Measurements from ENCODE around the gene WDR45B. TPM values are rescaled to one million over a fixed set of nuclear protein-coding genes. Genes with fewer than 3 reads are reported as not detected.

WDR45B gene
- polyA plus RNA-seq, 1 of the 3 experiments (the other 2 are of a cell fraction), result 171 TPM

DNA sequence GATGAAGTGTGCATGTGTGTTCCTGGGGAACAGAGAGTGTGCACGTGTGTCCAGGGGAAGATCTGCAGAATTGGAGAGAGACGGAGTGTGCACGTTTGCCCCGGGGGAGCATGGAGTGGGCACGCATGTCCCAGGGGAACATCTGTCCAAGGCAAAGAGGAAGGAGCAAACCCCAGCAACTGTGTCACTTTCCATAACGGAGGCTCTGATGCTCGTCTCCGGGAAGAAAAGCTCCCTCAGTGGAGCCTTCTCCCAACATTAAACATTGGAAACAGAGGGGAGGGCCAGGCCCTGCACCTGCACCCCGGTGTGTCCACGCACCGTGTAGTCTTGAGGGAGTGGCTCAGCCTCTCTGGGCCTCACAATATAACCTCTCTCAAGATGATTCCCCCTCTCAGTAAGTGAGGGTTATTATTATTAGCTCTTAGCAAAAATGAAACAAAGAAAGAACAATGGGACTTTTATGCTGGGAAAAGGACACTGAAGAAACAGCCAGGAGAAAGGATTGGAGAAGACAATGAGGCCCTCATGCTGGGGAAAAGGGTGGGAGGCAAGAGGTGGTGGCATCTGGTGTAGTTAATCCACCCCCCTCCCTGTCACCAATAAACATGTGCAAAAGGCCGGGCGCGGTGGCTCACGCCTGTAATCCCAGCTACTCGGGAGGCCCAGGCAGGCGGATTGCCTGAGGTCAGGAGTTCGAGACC, 42.7 kb upstream of the WDR45B start (continued):
- TF ChIP-seq FOSL2 (IDR thresholded peaks at IDR 0.05; ENCODE audit: borderline replicate concordance, low read depth), result no peak
- no peak for TF ChIP-seq RAD21 (IDR thresholded peaks at IDR 0.05; ENCODE audit: low read length)
- no peak for TF ChIP-seq FOXM1 (IDR thresholded peaks at IDR 0.05; ENCODE audit: low read depth)

DNA sequence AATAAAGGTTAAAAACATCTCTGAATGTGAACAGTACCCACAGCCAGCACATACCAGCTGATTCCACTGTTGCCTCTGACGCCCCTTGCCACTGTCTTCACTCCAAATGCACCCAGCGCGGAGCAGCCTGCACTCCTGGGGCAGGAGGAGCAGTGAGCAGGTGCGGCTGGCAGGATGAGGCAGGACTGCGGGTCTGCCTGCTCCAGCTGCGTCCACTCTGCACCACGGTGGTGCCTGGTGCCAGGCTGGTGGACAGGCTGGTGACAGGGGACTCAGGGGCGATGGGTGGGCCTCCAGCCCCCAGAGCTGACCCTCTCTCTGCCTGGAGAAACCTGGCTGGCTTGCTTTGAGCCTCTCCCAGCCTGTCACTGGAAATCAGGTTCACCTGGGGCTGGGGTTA, 40.8 kb upstream of the WDR45B start:
- H3F3A ChIP-seq (replicated peaks; ENCODE audit: insufficient read depth), result no peaks in the 10 kb centered on the region
- no peak overlapping the region for H3K9ac ChIP-seq
- 0 out of 2 replicates have a peak, but pooled peaks cover 2% of the 10 kb centered on the region for H3K79me2 ChIP-seq (ENCODE audit: insufficient read depth)
- no peak overlapping the region for H3K4me2 ChIP-seq
- ChIA-PET CTCF (interaction anchor here (0.6 to 1.2 kb wide), 3 partner anchors 9 to 228 kb away, joined by 3 to 5 read pairs (median 4); no protein-coding TSS in a partner anchor), POLR2A (interaction anchor here (0.6 kb wide), 1 partner anchor 28 kb away, joined by 3 read pairs; no protein-coding TSS in a partner anchor)
- no peaks in the 10 kb centered on the region for H3K9me2 ChIP-seq
- H2AFZ ChIP-seq (ENCODE audit: low read depth), result no peak overlapping the region
- H3K9me3 ChIP-seq, result no peaks in the 10 kb centered on the region; the same call in 1 of the 2 replicates
- no peaks in the 10 kb centered on the region for H4K20me1 ChIP-seq (ENCODE audit: insufficient read depth)
- TF ChIP-seq CHD2 (IDR thresholded peaks at IDR 0.05; ENCODE audit: low read length, partially characterized antibody) (no peak), SMC3 (IDR thresholded peaks at IDR 0.05; ENCODE audit: low read depth, low read length) (no peak), MEF2A (IDR thresholded peaks at IDR 0.05; ENCODE audit: borderline replicate concordance, low read depth) (no peak), FOXM1 (IDR thresholded peaks at IDR 0.05; ENCODE audit: low read depth) (no peak), JUND (IDR thresholded peaks at IDR 0.05) (no peak), FOSL2 (IDR thresholded peaks at IDR 0.05; ENCODE audit: borderline replicate concordance, low read depth) (no peak), NFIC (IDR thresholded peaks at IDR 0.05; ENCODE audit: borderline replicate concordance) (no peak), YY1 (IDR thresholded peaks at IDR 0.05; ENCODE audit: low read depth) (no peak), EZH2phosphoT487 (IDR thresholded peaks at IDR 0.05; ENCODE audit: borderline replicate concordance, low read depth) (no peak), RXRA (IDR thresholded peaks at IDR 0.05; ENCODE audit: borderline replicate concordance, low read depth) (no peak), GATA2 (CRISPR knock-in tag; IDR thresholded peaks at IDR 0.05) (no peak), NRF1 (IDR thresholded peaks at IDR 0.05; ENCODE audit: low read depth, low read length) (no peak), MXI1 (IDR thresholded peaks at IDR 0.05; ENCODE audit: low read depth, low read length) (no peak), POLR2AphosphoS5 (IDR thresholded peaks at IDR 0.05; ENCODE audit: low read depth, low read length) (no peak)
- TF ChIP-seq, protein P1, sequence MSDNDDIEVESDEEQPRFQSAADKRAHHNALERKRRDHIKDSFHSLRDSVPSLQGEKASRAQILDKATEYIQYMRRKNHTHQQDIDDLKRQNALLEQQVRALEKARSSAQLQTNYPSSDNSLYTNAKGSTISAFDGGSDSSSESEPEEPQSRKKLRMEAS (IDR thresholded peaks at IDR 0.05; ENCODE audit: low read depth), result no peak
- TF ChIP-seq, protein P2, sequence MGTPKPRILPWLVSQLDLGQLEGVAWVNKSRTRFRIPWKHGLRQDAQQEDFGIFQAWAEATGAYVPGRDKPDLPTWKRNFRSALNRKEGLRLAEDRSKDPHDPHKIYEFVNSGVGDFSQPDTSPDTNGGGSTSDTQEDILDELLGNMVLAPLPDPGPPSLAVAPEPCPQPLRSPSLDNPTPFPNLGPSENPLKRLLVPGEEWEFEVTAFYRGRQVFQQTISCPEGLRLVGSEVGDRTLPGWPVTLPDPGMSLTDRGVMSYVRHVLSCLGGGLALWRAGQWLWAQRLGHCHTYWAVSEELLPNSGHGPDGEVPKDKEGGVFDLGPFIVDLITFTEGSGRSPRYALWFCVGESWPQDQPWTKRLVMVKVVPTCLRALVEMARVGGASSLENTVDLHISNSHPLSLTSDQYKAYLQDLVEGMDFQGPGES (IDR thresholded peaks at IDR 0.05; ENCODE audit: low read depth, low read length), result no peak
- TF ChIP-seq, protein P3, sequence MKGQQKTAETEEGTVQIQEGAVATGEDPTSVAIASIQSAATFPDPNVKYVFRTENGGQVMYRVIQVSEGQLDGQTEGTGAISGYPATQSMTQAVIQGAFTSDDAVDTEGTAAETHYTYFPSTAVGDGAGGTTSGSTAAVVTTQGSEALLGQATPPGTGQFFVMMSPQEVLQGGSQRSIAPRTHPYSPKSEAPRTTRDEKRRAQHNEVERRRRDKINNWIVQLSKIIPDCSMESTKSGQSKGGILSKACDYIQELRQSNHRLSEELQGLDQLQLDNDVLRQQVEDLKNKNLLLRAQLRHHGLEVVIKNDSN (IDR thresholded peaks at IDR 0.05; ENCODE audit: borderline replicate concordance, low read depth), result no peak
- TF ChIP-seq, protein P4, sequence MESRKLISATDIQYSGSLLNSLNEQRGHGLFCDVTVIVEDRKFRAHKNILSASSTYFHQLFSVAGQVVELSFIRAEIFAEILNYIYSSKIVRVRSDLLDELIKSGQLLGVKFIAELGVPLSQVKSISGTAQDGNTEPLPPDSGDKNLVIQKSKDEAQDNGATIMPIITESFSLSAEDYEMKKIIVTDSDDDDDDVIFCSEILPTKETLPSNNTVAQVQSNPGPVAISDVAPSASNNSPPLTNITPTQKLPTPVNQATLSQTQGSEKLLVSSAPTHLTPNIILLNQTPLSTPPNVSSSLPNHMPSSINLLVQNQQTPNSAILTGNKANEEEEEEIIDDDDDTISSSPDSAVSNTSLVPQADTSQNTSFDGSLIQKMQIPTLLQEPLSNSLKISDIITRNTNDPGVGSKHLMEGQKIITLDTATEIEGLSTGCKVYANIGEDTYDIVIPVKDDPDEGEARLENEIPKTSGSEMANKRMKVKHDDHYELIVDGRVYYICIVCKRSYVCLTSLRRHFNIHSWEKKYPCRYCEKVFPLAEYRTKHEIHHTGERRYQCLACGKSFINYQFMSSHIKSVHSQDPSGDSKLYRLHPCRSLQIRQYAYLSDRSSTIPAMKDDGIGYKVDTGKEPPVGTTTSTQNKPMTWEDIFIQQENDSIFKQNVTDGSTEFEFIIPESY (IDR thresholded peaks at IDR 0.05; ENCODE audit: borderline replicate concordance, low read depth), result no peak
- TF ChIP-seq, protein P5, sequence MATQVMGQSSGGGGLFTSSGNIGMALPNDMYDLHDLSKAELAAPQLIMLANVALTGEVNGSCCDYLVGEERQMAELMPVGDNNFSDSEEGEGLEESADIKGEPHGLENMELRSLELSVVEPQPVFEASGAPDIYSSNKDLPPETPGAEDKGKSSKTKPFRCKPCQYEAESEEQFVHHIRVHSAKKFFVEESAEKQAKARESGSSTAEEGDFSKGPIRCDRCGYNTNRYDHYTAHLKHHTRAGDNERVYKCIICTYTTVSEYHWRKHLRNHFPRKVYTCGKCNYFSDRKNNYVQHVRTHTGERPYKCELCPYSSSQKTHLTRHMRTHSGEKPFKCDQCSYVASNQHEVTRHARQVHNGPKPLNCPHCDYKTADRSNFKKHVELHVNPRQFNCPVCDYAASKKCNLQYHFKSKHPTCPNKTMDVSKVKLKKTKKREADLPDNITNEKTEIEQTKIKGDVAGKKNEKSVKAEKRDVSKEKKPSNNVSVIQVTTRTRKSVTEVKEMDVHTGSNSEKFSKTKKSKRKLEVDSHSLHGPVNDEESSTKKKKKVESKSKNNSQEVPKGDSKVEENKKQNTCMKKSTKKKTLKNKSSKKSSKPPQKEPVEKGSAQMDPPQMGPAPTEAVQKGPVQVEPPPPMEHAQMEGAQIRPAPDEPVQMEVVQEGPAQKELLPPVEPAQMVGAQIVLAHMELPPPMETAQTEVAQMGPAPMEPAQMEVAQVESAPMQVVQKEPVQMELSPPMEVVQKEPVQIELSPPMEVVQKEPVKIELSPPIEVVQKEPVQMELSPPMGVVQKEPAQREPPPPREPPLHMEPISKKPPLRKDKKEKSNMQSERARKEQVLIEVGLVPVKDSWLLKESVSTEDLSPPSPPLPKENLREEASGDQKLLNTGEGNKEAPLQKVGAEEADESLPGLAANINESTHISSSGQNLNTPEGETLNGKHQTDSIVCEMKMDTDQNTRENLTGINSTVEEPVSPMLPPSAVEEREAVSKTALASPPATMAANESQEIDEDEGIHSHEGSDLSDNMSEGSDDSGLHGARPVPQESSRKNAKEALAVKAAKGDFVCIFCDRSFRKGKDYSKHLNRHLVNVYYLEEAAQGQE (IDR thresholded peaks at IDR 0.05; ENCODE audit: low read depth, low read length), result no peak
- TF ChIP-seq, protein P6, sequence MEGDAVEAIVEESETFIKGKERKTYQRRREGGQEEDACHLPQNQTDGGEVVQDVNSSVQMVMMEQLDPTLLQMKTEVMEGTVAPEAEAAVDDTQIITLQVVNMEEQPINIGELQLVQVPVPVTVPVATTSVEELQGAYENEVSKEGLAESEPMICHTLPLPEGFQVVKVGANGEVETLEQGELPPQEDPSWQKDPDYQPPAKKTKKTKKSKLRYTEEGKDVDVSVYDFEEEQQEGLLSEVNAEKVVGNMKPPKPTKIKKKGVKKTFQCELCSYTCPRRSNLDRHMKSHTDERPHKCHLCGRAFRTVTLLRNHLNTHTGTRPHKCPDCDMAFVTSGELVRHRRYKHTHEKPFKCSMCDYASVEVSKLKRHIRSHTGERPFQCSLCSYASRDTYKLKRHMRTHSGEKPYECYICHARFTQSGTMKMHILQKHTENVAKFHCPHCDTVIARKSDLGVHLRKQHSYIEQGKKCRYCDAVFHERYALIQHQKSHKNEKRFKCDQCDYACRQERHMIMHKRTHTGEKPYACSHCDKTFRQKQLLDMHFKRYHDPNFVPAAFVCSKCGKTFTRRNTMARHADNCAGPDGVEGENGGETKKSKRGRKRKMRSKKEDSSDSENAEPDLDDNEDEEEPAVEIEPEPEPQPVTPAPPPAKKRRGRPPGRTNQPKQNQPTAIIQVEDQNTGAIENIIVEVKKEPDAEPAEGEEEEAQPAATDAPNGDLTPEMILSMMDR (IDR thresholded peaks at IDR 0.05), result no peak
- 76% methylated on average over 6 of the region's 8 CpGs for WGBS (ENCODE audit: low lambda C conversion rate)
- H3K4me3 ChIP-seq (ENCODE audit: low read depth in 2 of 2, low read length in 1 of 2), result no peak overlapping the region
- H3K36me3 ChIP-seq (replicated peaks in 1 of 2; ENCODE audit: control insufficient read depth in 1 of 2, insufficient read depth in 2 of 2, low read length in 1 of 2), result peaks cover 0 to 2% of the 10 kb centered on the region in 2 experiments
- H3K27ac ChIP-seq (ENCODE audit: low read depth in 2 of 2, low read length in 1 of 2), result no peak overlapping the region
- H3K4me1 ChIP-seq (ENCODE audit: control insufficient read depth in 1 of 2, insufficient read depth in 2 of 2, low read depth in 1 of 2, low read length in 1 of 2), result no peaks in the 10 kb centered on the region
- H3K27me3 ChIP-seq (ENCODE audit: insufficient read depth), result no peaks in the 10 kb centered on the region
- DNase-seq, result no peak

All from SK-N-SH (cell line).